ENCODE results near the gene F2R. TPM values are rescaled to one million over a fixed set of nuclear protein-coding genes. Genes with fewer than 3 reads are reported as not detected.
"Not testable (repeated sequence)": the region's sequence is repeated elsewhere in the genome, so short reads cannot be mapped to it uniquely, and the experiment has no call there.

The F2R gene
- polyA plus RNA-seq, 3 donors, result 54.1 to 77.0 (median 61.4) TPM

GRCh38 chr5:76736679-76737556, 21.0 kb downstream of the F2R start:
- DNase-seq (ENCODE audit: extremely low read depth in 1 of 11, low read depth in 9 of 11, low spot score in 4 of 11), result no peak

GRCh38 chr5:76737846-76738245, 21.9 kb downstream of the F2R start:
- no peak for DNase-seq (ENCODE audit: extremely low read depth in 1 of 11, low read depth in 9 of 11, low spot score in 4 of 11)

- DNase-seq (ENCODE audit: extremely low read depth in 1 of 11, low read depth in 9 of 11, low spot score in 4 of 11), result not testable (repeated sequence)
These were observed 25.6 kb downstream of the F2R start for GRCh38 chr5:76741506-76741905.

GRCh38 chr5:76742583-76742982, 26.7 kb downstream of the F2R start:
- no peak for DNase-seq (ENCODE audit: extremely low read depth in 1 of 11, low read depth in 9 of 11, low spot score in 4 of 11)

GRCh38 chr5:76744632-76745031, 28.7 kb downstream of the F2R start:
- DNase-seq (ENCODE audit: extremely low read depth in 1 of 11, low read depth in 9 of 11, low spot score in 4 of 11), result no peak

- DNase-seq (ENCODE audit: extremely low read depth in 1 of 11, low read depth in 9 of 11, low spot score in 4 of 11), result no peak
These were observed 29.7 kb downstream of the F2R start for GRCh38 chr5:76745670-76746069.

GRCh38 chr5:76746677-76747076, 30.8 kb downstream of the F2R start:
- no peak for DNase-seq (ENCODE audit: extremely low read depth in 1 of 11, low read depth in 9 of 11, low spot score in 4 of 11)

GRCh38 chr5:76747706-76748105, 31.8 kb downstream of the F2R start:
- DNase-seq (ENCODE audit: extremely low read depth in 1 of 11, low read depth in 9 of 11, low spot score in 4 of 11), result no peak

GRCh38 chr5:76751291-76751690, 35.4 kb downstream of the F2R start:
- no peak for DNase-seq (ENCODE audit: extremely low read depth in 1 of 11, low read depth in 9 of 11, low spot score in 4 of 11)

GRCh38 chr5:76754668-76755078, 38.7 kb downstream of the F2R start:
- DNase-seq (ENCODE audit: extremely low read depth in 1 of 11, low read depth in 9 of 11, low spot score in 4 of 11), result no peak

- DNase-seq (ENCODE audit: extremely low read depth in 1 of 11, low read depth in 9 of 11, low spot score in 4 of 11), result no peak
These were observed 40.1 kb downstream of the F2R start for GRCh38 chr5:76755779-76756637.

GRCh38 chr5:76757049-76757448, 41.1 kb downstream of the F2R start:
- no peak for DNase-seq (ENCODE audit: extremely low read depth in 1 of 11, low read depth in 9 of 11, low spot score in 4 of 11)

- not testable (repeated sequence) for DNase-seq (ENCODE audit: extremely low read depth in 1 of 11, low read depth in 9 of 11, low spot score in 4 of 11)
These were observed 45.2 kb downstream of the F2R start for GRCh38 chr5:76761118-76761517.

- no peak for DNase-seq (ENCODE audit: extremely low read depth in 1 of 11, low read depth in 9 of 11, low spot score in 4 of 11)
These were observed 46.6 kb downstream of the F2R start for GRCh38 chr5:76762484-76762883.

GRCh38 chr5:76763136-76763535, 47.2 kb downstream of the F2R start:
- no peak for DNase-seq (ENCODE audit: extremely low read depth in 1 of 11, low read depth in 9 of 11, low spot score in 4 of 11)

GRCh38 chr5:76764374-76764773, 48.4 kb downstream of the F2R start:
- DNase-seq (ENCODE audit: extremely low read depth in 1 of 11, low read depth in 9 of 11, low spot score in 4 of 11), result no peak

- DNase-seq (ENCODE audit: extremely low read depth in 1 of 11, low read depth in 9 of 11, low spot score in 4 of 11), result no peak
These were observed 49.3 kb downstream of the F2R start for GRCh38 chr5:76765249-76765648.

GRCh38 chr5:76766746-76767145, 50.8 kb downstream of the F2R start:
- DNase-seq (ENCODE audit: extremely low read depth in 1 of 11, low read depth in 9 of 11, low spot score in 4 of 11), result no peak

GRCh38 chr5:76771041-76771440, 55.1 kb downstream of the F2R start:
- not testable (repeated sequence) for DNase-seq (ENCODE audit: extremely low read depth in 1 of 11, low read depth in 9 of 11, low spot score in 4 of 11)
